GM19372 (cell line): ENCODE data around the gene GNAL.
"Not testable (repeated sequence)": the region's sequence is repeated elsewhere in the genome, so short reads cannot be mapped to it uniquely, and the experiment has no call there.

Experiments used
- ATAC-seq: cut with Tn5 transposase; IDR thresholded peaks from one replicate; pipeline ENCODE4 v1.9.1; 2021; ENCODE audit warnings: mild to moderate bottlenecking, low read depth, moderate library complexity; ENCODE audit not compliant: unreplicated experiment

GNAL gene

DNA sequence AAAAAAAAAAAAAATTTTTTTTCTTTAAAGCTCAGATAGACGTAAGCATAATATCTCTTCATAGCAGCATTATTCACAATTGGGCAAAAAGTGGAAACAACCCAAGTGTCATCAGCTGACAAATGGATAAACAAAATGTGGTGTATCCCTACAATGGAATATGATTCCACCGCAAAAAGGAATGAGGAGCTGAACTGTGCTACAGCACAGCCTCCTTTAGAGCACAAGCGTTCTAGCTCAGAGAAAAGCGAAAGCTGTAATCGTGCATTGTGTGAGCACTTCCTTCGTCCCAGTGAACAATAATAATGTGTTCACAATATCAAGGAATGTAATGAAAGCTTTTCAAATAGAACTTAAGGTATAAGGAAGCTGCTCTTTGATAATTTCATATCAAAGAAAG, 150.5 kb downstream of the GNAL start:
- no peak for ATAC-seq

DNA sequence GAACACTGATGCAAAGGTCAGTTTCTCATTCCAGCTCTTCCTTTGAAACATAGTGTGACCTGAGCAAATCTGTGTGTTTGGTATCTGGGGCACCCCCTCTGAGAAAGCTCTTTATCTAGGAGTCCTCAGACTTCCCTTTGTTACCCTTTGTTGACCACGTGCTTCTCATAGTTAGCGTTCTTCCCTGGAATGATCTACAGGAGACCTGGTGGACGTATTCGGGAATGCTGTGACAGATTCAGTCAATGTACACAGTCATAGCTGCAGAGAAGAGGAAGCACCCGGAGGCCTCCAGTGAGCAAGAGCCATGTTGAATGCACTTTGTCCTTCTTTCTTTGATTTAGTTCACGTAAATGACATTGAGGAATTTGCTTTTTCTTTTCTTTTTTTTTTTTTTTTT, 151.4 kb downstream of the GNAL start:
- ATAC-seq: no peak

DNA sequence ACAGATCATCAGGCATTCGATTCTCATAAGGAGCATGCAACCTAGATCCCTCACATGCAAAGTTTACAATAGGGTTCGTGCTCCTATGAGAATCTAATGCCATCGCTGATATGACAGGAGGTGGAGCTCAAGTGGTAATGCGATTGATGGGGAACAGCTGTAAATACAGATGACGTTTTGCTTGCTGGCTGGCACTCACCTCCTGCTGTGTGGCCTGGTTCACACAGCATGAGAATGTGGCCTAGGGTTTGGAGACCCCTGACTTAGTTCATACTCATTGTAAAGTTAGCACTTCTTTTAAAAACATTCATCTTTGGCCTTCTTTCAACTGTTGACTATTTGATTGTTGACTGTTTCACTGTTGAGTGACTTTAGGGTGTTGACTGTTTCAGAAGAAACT, 153.5 kb downstream of the GNAL start:
- ATAC-seq: no peak

DNA sequence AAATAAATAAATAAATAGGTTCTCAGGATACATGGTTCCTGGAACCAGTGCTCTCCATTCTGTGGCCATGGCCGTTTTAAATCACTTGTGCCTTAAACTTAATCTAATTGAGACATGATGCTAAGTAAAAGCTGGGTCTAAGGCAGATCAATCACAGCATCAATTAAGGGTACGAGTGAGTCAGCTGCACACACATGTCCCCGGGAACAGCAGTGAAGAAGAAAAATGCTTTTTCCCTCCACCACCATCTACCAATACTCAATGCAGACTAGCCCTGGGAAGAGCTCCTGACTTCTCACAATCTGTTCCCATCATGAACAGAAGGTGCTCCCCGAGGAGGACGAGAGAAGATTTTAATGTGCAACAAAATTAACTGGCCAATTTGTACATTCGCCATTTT, 155.4 kb downstream of the GNAL start:
- ATAC-seq: no peak

DNA sequence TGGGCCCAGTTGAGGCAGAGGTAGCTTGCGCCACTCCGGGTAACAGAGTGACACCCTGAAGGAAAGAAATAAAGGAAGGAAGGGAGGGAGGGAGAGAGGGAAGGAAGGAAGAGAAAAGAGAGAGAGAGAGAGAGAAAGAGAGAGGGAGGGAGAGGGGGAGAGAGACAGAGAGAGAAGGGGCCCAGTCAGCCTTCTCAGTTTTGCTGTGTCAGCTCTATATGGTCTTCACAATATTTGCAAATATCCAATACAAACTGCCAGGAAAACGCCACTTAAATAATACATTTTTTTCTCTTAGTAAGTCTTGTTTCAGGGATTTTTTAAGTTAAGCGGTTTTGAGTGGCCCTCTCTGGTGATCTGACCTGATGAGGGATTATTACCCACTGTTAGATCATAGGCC, 156.6 kb downstream of the GNAL start:
- no peak for ATAC-seq

DNA sequence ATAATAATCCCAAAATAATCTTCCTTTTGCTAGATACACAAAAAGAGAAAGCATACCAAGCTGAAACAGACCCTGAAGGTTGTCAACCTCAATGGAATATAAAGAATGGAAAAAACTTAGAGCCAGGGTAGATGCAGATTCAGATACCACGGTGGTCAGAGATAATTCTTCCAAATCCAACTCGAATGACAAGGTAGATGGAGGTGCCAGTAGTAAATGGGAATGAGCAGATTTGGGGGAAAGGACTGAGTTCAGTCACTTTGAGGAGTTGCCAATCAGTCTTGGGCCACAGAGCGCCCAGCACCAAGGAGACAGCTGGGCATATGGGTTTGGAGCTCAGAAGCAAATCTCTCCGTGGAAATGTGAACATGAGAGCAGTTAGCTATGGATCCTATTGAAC, 158.7 kb downstream of the GNAL start:
- no peak for ATAC-seq

DNA sequence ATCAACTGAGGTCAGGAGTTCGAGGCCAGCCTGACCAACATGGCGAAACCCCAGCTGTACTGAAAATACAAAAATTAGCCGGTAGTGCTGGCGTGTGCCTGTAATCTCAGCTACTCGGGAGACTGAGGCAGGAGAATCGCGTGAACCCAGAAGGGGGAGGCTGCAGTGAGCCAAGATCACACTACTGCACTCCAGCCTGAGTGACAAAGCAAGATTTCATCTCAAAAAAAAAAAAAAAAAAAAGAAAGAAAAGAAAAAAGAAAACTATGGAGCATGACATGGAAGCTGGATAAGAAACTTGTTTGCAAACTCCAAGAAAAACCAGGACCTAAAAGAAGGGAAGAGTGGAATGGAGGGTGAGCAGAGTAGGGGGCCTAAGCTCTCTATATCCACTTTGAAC, 160.2 kb downstream of the GNAL start:
- no peak for ATAC-seq

DNA sequence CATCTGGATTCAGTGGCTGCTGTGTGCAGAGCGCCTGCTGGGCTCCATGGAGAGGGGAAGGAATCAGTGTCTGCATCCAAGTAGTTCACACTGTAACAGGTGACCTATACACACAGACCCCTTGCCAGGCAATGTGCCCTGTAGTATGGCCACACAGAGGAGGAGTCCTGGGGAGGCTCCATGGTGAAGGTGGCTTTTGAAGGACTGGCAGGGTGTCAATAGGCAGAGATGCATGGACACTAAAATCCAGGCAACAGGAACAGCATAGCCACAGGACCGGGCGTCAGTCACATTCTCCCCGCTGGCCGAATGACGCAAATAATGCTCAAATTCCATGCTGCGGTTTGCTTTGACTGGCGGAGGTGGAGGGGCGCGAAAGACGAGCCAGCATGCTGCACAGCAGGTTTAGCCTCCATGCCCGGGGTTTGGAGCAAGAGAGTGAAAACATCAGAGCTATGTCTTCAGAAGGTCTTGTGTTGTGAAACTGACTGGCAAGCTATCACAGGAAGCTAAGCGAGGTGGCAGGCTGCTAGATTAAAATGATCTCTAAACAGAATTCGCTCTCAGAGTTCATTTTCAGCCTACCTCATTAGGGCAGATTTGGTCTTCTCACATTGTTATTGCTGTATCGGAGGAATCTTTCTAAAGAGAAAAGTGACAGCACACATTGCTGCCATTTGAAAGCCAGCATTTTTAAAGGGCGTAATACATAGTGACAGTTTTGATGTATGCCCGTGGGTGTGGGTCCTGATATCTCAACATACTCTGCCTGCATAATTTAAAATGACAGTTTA, 161.0 kb downstream of the GNAL start:
- ATAC-seq: no peak

DNA sequence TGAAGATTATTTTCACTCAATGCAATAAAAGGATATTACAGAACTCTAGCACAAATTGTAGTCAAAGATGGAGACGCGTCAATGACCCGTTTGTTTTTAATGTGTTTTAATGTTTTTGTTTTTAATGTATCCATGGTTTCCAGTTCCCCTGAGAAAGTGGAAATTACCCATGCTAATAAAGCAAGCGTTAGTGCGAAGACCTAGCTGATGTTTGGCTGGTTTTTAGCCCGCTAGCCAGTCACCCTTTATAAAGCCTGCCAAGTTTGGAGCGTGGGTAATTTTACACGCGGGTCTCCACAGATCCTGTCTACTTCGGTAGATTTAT, 161.7 kb downstream of the GNAL start:
- ATAC-seq: peak; percentile 38

DNA sequence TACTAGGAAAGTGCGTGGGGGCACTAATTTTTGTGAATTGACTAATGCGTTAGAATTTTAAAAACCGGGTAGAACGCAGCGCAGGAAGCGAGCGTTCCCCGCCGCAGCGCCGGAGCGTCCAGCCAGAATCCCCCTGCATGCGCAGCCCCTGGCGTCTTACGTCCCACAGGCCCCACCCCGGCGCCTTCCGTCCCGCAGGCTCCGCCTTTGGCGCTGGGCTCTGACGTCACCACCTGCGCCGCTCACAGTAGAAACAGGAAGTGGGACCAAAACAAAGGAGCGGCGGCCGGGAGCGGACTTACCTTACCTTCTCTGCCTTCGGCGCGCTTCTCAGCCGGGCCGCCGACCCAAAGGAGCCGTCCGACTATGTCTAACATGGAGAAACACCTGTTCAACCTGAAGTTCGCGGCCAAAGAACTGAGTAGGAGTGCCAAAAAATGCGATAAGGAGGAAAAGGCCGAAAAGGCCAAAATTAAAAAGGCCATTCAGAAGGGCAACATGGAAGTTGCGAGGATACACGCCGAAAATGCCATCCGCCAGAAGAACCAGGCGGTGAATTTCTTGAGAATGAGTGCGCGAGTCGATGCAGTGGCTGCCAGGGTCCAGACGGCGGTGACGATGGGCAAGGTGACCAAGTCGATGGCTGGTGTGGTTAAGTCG, 162.2 kb downstream of the GNAL start, which contains the start of gene CHMP1B:
TSS of gene CHMP1B (plus strand) at position 268 of the 660 bp plus-strand sequence. CDS start at position 367, 99 bp downstream.
- peak; percentile 90 for ATAC-seq

DNA sequence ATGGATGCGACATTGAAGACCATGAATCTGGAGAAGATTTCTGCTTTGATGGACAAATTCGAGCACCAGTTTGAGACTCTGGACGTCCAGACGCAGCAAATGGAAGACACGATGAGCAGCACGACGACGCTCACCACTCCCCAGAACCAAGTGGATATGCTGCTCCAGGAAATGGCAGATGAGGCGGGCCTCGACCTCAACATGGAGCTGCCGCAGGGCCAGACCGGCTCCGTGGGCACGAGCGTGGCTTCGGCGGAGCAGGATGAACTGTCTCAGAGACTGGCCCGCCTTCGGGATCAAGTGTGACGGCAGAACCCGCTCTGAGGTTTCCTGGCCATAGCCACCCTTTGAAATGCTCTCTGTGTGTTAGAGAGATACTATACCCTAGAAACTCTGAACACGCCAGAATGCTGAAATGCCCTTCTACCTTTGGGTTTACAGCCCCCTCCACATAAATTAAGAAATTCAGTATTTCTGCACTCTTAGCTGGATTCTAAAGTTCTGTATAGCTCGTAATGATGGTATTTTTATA, 162.8 kb downstream of the GNAL start:
- ATAC-seq: no peak

DNA sequence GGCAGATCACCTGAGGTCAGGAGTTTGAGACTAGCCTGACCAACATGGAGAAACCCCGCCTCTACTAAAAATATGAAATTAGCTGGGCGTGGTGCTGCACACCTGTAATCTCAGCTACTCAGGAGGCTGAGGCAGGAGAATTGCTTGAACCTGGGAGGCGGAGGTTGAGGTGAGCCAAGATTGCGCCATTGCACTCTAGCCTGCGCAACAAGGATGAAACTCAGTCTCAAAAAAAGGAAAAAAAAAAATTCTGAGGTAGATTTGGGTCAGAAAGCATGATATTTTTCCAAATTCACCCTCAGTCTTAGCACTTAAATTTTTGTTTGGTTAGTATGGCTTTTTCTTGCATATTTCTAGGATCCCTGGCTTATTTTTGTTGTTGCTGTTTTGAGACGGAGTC, 165.5 kb downstream of the GNAL start:
- not testable (repeated sequence) for ATAC-seq

DNA sequence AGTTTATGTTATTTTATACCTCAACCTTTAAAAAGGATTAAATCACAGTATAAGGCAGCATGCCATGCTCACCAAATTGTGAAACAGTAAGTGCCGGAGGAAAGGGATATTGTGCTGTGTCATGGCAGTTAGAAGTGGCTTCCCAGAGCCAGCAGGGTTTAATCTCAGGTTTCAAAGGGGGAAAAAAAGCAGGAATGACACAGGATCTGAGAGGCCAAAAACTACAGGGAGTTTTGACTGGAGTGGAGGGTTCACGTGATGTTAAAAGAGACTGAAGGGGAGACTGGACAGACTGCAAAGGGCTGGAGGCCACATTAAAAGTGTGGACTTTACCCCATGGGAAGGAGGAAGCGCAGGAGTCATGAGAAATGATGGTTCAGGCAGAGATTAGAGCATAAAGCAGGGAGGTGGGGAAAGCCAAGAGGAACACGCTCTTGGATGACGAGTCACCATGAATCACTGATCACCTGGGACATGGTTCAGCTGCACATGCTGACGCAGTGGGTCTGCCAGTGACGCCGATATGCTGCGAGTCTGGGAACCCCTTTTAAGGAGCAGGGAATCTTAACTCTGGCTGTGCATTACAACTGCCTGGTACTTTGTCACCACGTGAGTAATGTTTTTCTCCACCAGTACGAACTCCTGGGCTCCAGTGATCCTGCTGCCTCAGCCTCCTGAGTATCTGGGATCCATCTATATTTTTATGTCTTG, 168.3 kb downstream of the GNAL start:
- ATAC-seq: no peak

DNA sequence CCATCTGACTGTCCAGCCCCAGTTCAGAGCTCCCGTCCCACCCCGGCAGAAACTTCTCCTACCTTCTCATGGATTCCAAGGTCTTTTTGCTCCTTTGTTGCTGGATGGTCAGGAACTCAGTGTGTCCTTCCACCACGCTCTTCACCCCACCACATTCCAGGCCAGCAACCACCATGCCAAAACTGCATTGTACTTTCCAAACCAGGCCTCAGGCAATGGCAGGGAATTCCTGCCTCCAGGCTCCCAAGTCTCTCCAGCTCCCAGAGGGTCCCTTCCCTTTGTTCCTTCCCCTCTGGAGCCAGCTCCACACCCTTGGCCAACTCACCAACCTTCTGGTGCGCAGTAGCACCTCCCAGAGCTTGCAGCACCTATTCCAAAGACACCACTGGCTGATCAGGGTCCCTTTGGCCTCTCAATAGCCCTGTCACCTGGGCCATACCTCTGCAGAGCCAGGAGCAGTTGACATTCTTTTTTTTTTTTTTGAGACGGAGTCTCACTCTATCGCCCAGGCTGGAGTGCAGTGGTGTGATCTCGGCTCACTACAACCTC, 170.3 kb downstream of the GNAL start:
- no peak for ATAC-seq

DNA sequence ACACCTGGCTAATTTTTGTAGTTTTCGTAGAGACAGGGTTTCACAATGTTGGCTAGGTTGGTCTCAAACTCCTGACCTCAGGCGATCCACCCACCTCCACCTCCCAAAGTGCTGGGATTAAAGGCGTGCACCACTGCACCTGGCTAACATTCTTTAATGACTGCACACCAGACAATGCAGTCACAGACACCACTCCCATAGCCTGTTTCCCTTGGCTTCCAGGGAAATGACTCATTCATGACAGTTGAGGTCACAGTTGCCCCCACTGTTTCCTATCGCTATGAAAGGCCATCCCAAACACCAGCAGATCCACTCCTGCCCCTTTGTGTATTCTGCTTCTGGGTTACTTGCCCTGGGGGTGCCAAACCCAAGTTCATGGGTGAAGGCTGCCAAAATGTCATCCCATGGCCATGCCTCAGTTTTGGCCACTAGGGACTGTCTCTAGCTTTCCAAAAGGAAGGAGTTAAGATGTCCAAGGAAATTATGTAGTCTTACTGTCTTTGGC, 170.9 kb downstream of the GNAL start:
- no peak for ATAC-seq

DNA sequence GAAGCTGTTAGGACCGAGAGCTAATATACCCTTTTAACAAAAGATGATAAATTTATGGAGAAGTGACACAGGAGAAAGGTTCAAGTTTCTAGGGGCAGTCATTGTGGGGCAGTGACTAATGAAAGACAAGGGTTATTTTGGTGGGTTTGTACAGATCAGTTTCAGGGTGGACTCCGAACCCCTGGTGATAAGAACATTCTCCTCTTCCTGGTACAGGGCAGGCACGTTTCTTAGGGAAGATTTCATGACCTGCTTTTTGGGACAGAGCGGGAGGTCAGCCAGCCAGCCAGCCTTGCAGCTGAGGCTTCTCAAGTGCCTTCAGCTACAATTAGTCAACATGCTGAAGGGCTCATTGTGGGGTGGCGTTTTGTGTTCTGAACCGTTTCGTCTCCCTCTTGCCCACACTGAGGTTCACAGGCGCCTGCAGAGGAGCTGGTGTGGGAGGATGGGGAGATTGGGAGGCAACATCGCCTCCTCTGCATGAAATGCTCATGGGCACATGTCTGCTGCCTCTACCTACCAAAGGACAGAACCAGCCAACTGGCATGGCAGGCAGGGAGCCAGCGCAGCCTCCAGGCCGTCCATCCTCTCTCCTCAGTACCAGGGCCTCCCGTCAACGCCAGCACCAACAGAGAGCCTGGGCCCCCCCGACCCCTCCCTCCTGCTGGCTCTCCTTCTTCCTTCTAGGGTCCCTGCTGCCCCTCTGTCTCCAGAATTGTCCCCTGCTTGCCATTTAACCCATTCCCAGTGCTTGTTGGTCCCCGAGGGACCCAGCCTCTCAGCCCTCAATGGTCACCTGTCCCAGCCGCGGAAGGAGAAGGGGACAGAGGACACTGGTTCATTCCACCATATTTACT, 171.8 kb downstream of the GNAL start:
- ATAC-seq: no peak

DNA sequence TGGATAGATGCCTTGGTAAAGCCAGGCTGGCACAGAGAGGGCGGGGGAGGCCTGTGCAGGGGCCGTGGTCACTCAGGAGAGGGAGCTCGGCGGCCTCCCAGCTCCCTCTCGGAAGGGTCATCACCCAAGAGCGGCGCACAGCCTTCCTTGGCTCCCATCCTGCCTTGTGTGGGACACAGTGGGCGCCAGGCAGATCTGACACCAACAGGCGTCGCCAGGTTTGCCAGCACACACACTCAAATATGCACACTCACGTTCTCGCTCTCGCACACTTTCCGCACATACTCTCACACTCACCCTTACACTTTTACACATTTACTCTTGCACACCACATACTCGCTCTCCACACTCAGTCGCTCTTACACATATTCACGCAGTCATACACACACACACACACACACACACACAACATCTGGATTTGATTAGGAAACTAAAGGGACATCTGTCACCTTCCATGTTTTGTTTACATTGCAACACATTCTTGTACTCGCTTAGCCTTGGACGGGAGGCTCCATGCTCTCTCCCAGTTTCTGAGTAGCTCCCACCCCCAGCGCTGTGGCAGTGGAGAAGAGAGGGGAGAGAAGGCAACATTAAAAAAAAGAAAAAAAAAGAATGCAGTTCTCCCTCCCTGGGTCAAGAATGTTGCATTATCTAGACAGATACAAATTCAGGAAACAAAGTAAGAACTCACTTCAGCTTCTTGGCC, 172.7 kb downstream of the GNAL start:
- no peak for ATAC-seq

DNA sequence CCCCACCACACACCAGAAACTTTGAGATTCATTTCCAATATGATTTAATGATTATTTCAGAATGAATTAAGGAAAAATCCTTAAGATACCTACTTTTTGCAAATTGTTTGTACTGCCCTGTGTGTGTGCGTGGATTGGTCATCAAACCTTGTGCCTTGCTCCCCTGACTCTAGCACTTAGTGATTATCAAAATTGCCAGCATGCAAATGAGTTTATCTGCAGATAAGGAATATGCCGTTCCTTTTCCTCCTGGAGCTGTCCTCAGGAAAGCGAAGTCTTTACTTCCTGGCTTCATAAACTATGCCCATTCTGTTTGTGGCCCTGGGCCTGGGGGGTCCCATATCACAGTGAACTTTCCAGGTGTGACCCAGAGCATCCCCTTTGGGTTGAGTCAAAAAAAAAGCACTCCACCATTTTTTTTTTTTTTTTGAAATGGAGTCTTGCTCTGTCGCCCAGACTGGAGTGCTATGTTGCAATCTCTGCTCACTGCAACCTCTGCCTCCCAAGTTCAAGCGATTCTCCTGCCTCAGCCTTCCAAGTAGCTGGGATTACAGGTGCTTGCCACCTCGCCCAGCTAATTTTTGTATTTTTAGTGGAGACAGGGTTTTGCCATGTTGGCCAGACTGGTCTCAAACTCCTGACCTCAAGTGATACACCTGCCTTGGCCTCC, 173.5 kb downstream of the GNAL start:
- ATAC-seq: no peak

DNA sequence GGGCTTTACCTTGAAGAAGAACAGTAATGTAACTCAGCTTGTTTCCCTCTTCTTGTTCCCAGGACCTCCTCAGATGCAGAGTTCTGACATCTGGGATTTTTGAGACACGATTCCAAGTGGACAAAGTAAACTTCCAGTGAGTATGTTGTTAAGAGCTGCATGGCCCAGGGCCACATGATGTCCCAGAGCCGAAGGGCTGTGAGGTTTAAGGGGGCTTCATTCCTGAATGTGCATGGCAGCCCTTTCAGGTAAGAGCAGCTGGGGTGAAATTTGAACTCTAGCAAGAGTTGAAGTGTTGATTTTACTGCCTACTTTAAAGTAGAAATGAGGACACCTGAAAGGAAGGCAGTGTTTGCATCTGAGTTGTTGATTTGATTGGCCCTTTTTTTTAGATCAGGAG, 175.4 kb downstream of the GNAL start:
- ATAC-seq: no peak
